H1 (cell line): ENCODE data around the gene BATF2. TPM values are rescaled to one million over a fixed set of nuclear protein-coding genes. Genes with fewer than 3 reads are reported as not detected.

Experiments used
- CTCF ChIA-PET: fragments of 300-600 bp; sonication (Branson Sonifier 250); formaldehyde crosslinking; loops from one replicate; lab custom pipeline; 2021; ENCODE audit not compliant: partially characterized antibody; lab: Charles Lee
- POLR2A ChIA-PET: fragments of 300-600 bp; sonication (Branson Sonifier 250); formaldehyde crosslinking; loops from one replicate; lab custom pipeline; 2021; ENCODE audit warnings: inconsistent platforms; ENCODE audit not compliant: partially characterized antibody; lab: Charles Lee
- DNase-seq, 2 experiments: peaks; one replicate each; pipeline versions ENCODE4 v3.0.0 to v3.0.0-alpha.2; 2010 to 2022; ENCODE audit warnings: low spot score in 2 of 2, low read depth in 1 of 2, mixed read lengths in 1 of 2
- FAIRE-seq: peaks from 2 replicates; lab custom pipeline; 2011; peaks lifted over from hg19 to GRCh38; lab: Jason Lieb, UNC
- H2AFZ ChIP-seq: 2 replicates; pipeline ENCODE4 v1.8.1; 2012; ENCODE audit warnings: low read length, inconsistent platforms
- H2AK5ac ChIP-seq: 2 replicates; pipeline ENCODE4 v1.6.1; 2013; ENCODE audit warnings: low read depth, low read length
- H2BK120ac ChIP-seq: replicated peaks from 2 replicates; pipeline ENCODE3; 2013; ENCODE audit warnings: low read depth, low read length, inconsistent platforms
- H2BK12ac ChIP-seq: 2 replicates; pipeline ENCODE4 v1.6.1; 2013; ENCODE audit warnings: low read depth, low read length
- H2BK15ac ChIP-seq: 2 replicates; pipeline ENCODE4 v1.6.1; 2013; ENCODE audit warnings: low read length
- H2BK20ac ChIP-seq: 2 replicates; pipeline ENCODE4 v1.6.1; 2013; ENCODE audit warnings: low read length
- H2BK5ac ChIP-seq: 2 replicates; pipeline ENCODE4 v1.6.1; 2013; ENCODE audit warnings: low read depth, low read length
- H3K14ac ChIP-seq: 2 replicates; pipeline ENCODE4 v1.6.1; 2013; ENCODE audit warnings: inconsistent platforms; ENCODE audit not compliant: insufficient read length
- H3K18ac ChIP-seq: 2 replicates; pipeline ENCODE4 v1.6.1; 2013; ENCODE audit warnings: low read length; ENCODE audit errors: extremely low read depth
- H3K23ac ChIP-seq: 2 replicates; pipeline ENCODE4 v1.6.1; 2013; ENCODE audit warnings: inconsistent platforms; ENCODE audit not compliant: insufficient read length
- H3K23me2 ChIP-seq: 2 replicates; pipeline ENCODE4 v1.6.1; 2013; ENCODE audit warnings: low read depth, low read length
- H3K27ac ChIP-seq: 2 replicates; pipeline ENCODE4 v1.6.1; 2011; ENCODE audit warnings: low read depth, low read length, inconsistent platforms
- H3K27me3 ChIP-seq, 4 experiments: replicated peaks in 1 of 4; 1 replicate in 1 of 4; 2 replicates in 3 of 4; pipeline versions ENCODE4 v1.6.1 to v1.8.1; 2011 to 2013; ENCODE audit warnings: low read length in 3 of 4, mild to moderate bottlenecking in 3 of 4, inconsistent platforms in 2 of 4, mixed read lengths in 2 of 4, moderate library complexity in 1 of 4; ENCODE audit not compliant: control insufficient read depth in 3 of 4, insufficient read depth in 3 of 4; ENCODE audit errors: extremely low read depth in 1 of 4
- H3K36me3 ChIP-seq, 4 experiments: 2 replicates each; pipeline versions ENCODE4 v1.6.1 to v1.8.1; 2011 to 2013; ENCODE audit warnings: mild to moderate bottlenecking in 4 of 4, low read length in 3 of 4, moderate library complexity in 2 of 4, control low read depth in 1 of 4, inconsistent platforms in 1 of 4; ENCODE audit not compliant: insufficient read depth in 4 of 4, control insufficient read depth in 2 of 4
- H3K4ac ChIP-seq: replicated peaks from 2 replicates; pipeline ENCODE3; 2013; ENCODE audit warnings: low read length, low read depth, mixed read lengths, inconsistent platforms; ENCODE audit not compliant: insufficient read length
- H3K4me1 ChIP-seq, 4 experiments: replicated peaks in 1 of 4; 1 replicate in 1 of 4; 2 replicates in 3 of 4; pipeline versions ENCODE4 v1.6.1 to v1.8.1; 2011 to 2013; ENCODE audit warnings: low read length in 3 of 4, inconsistent platforms in 2 of 4, mixed read lengths in 1 of 4; ENCODE audit not compliant: insufficient read depth in 4 of 4, control insufficient read depth in 3 of 4
- H3K4me2 ChIP-seq, 2 experiments: 2 replicates each; pipeline versions ENCODE4 v1.6.1 to v1.8.1; 2011 to 2013; ENCODE audit warnings: low read depth in 2 of 2, low read length in 2 of 2, control low read depth in 1 of 2, inconsistent platforms in 1 of 2, mild to moderate bottlenecking in 1 of 2; ENCODE audit not compliant: insufficient read depth in 1 of 2
- H3K4me3 ChIP-seq, 4 experiments: fragments of 200-600, 300-600 bp in 1 of 4; sonication (generic), shearing (Covaris generic), sonication (Bioruptor Twin) in 1 of 4; 2 replicates each; pipeline versions ENCODE4 v1.5.1 to v1.8.1; 2011 to 2016; ENCODE audit warnings: low read length in 4 of 4, low read depth in 3 of 4, control low read depth in 2 of 4, inconsistent platforms in 2 of 4, mild to moderate bottlenecking in 2 of 4, mixed read lengths in 1 of 4, moderate library complexity in 1 of 4; ENCODE audit not compliant: insufficient read depth in 2 of 4; ENCODE audit errors: extremely low read depth in 1 of 4
- H3K56ac ChIP-seq: replicated peaks from 2 replicates; pipeline ENCODE3; 2013; ENCODE audit warnings: low read depth, mild to moderate bottlenecking, mixed read lengths, low read length, inconsistent platforms; ENCODE audit not compliant: insufficient read length
- H3K79me1 ChIP-seq: 2 replicates; pipeline ENCODE4 v1.6.1; 2013; ENCODE audit warnings: low read depth, low read length, control low read depth
- H3K79me2 ChIP-seq, 2 experiments: 2 replicates each; pipeline versions ENCODE4 v1.6.1 to v1.8.1; 2012 to 2013; ENCODE audit warnings: low read length in 2 of 2, mild to moderate bottlenecking in 2 of 2, inconsistent platforms in 1 of 2; ENCODE audit not compliant: insufficient read depth in 2 of 2, control insufficient read depth in 1 of 2
- H3K9ac ChIP-seq, 4 experiments: replicated peaks in 1 of 4; 1 replicate in 1 of 4; 2 replicates in 3 of 4; pipeline versions ENCODE4 v1.6.1 to v1.8.1; 2011 to 2013; ENCODE audit warnings: low read depth in 3 of 4, low read length in 3 of 4, control low read depth in 2 of 4, mild to moderate bottlenecking in 2 of 4, moderate library complexity in 2 of 4, inconsistent platforms in 1 of 4; ENCODE audit errors: extremely low read depth in 1 of 4
- H3K9me3 ChIP-seq, 2 experiments: 2 replicates each; pipeline versions ENCODE4 v1.6.1 to v1.8.1; 2012 to 2013; ENCODE audit warnings: mild to moderate bottlenecking in 2 of 2, moderate library complexity in 2 of 2, control low read depth in 1 of 2, inconsistent platforms in 1 of 2, low read depth in 1 of 2, low read length in 1 of 2, mixed read lengths in 1 of 2; ENCODE audit not compliant: insufficient read depth in 2 of 2
- H4K20me1 ChIP-seq, 2 experiments: replicated peaks in 1 of 2; 2 replicates each; pipeline versions ENCODE3 to v1.8.1; 2011 to 2013; ENCODE audit warnings: inconsistent platforms in 2 of 2, low read length in 2 of 2, mild to moderate bottlenecking in 1 of 2; ENCODE audit not compliant: insufficient read depth in 2 of 2, control insufficient read depth in 1 of 2
- H4K5ac ChIP-seq: 2 replicates; pipeline ENCODE4 v1.6.1; 2013; ENCODE audit warnings: low read length, low read depth, mixed read lengths, inconsistent platforms; ENCODE audit not compliant: insufficient read length
- H4K8ac ChIP-seq: 2 replicates; pipeline ENCODE4 v1.8.0; 2013; ENCODE audit warnings: mild to moderate bottlenecking, moderate library complexity, low read length, inconsistent platforms; ENCODE audit not compliant: insufficient read depth; ENCODE audit errors: extremely low read depth
- H4K91ac ChIP-seq: replicated peaks from 2 replicates; pipeline ENCODE3; 2013; ENCODE audit warnings: low read length, mixed read lengths, inconsistent platforms; ENCODE audit not compliant: insufficient read length
- BCL11A ChIP-seq, 2 experiments: IDR thresholded peaks; one replicate each; pipeline ENCODE4 v1.6.1; 2011; ENCODE audit warnings: low read depth in 2 of 2, low read length in 2 of 2, mild to moderate bottlenecking in 2 of 2
- CEBPB ChIP-seq: IDR thresholded peaks from 2 replicates; pipeline ENCODE4 v1.6.1; 2012; ENCODE audit warnings: low read depth, low read length
- TBP ChIP-seq: IDR thresholded peaks from 2 replicates; pipeline ENCODE4 v1.6.1; 2011; ENCODE audit warnings: low read depth, low read length, improper control_type of control experiment
- WGBS, 2 experiments: shearing (Covaris generic) in 1 of 2; methylation state at CpG; one replicate each; pipeline versions ENCODE4 v1.1.6 to v1.1.7; 2013 to 2015; ENCODE audit warnings: low lambda C conversion rate in 2 of 2, mixed read lengths in 2 of 2, inconsistent platforms in 1 of 2, low coverage in 1 of 2, missing lambda C conversion rate in 1 of 2; ENCODE audit not compliant: insufficient replicate concordance in 2 of 2, insufficient coverage in 1 of 2, insufficient read length in 1 of 2; ENCODE audit errors: extremely low coverage in 1 of 2, missing lambda C conversion rate in 1 of 2; 5-methylcytosine and 5-hydroxymethylcytosine counted together
- polyA plus RNA-seq, 7 experiments: library from polyadenylated mRNA; depleted of rRNA in 3 of 7; stranded (reverse) in 5 of 7; unstranded in 2 of 7; fragments of >200 nt in 5 of 7; fragments of 200-250 nt in 2 of 7; gene quantifications; 1 replicate in 5 of 7; 2 replicates in 1 of 7; 4 replicates in 1 of 7; pipeline versions ENCODE4 v1.2.1 to v1.2.3, GENCODE V29; 2011 to 2013; ENCODE audit warnings: missing spikeins in 2 of 7, mixed read lengths in 2 of 7
- total RNA-seq: library from RNA; stranded (reverse); fragmentation: NEBNext Ultra II Directional; extraction: Animal tissue kit (Norgen Biotek cat#: 25700); gene quantifications from 2 replicates; pipeline ENCODE4 v1.2.1, GENCODE V29; 2021

The BATF2 gene
- total and polyA plus RNA-seq, 2 of the 8 experiments (the other 6 are each of a cell fraction or from before 2014, with no cell fraction given): 1.4 to 3.1 TPM

DNA sequence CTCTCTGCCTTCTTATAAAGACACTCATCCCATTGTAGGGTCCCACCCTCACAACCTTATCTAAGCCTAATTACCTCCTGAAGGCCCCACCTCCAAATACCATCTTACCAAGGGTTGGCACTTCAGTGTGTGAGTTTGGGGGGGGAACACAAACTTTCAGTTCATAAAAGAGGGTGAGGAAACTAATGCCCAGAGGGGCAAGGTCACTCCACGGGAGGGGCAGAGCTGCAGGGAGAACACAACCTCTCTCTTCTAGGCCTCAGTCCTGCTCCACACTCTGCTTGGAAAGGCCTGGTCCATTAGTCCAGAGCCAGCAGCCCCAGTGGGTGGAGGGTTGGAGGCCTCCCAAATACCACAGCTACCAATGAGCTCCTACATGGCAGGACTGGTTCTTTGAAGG lies 2.7 kb upstream of the BATF2 start:
- Histone ChIP-seq H2BK120ac (no peak overlapping the region), H2BK20ac (no peak overlapping the region), H4K91ac (no peak overlapping the region), H2BK12ac (no peak overlapping the region), H3K4me1 (peaks cover 0 to 9% (median 1%) of the 10 kb centered on the region in 4 experiments; a peak in 2 of 7 replicates), H2AFZ (no peak overlapping the region), H4K5ac (no peak overlapping the region), H3K23ac (no peak overlapping the region), H3K56ac (no peak overlapping the region), H3K36me3 (no peaks in the 10 kb centered on the region), H3K4me2 (no peak overlapping the region), H3K27ac (no peak overlapping the region), H3K23me2 (no peaks in the 10 kb centered on the region), H3K79me2 (no peaks in the 10 kb centered on the region), H3K4me3 (no peak overlapping the region), H4K20me1 (no peaks in the 10 kb centered on the region), H2BK5ac (no peak overlapping the region), H3K27me3 (no peaks in the 10 kb centered on the region), H3K14ac (no peak overlapping the region), H4K8ac (no peak overlapping the region), H3K79me1 (no peaks in the 10 kb centered on the region), H3K18ac (no peak overlapping the region), H2AK5ac (no peak overlapping the region), H2BK15ac (no peak overlapping the region), H3K9ac (no peak overlapping the region), H3K9me3 (no peaks in the 10 kb centered on the region), H3K4ac (peak overlapping the region; percentile 21)
- no peak for DNase-seq
- ChIA-PET POLR2A (interaction anchor here (1.3 kb wide), 1 partner anchor 221 kb away, joined by 5 read pairs; the partner anchor contains the start of gene SF1), CTCF (interaction anchor here (1.4 kb wide), 1 partner anchor 104 kb away, joined by 5 read pairs; no protein-coding TSS in a partner anchor)
- WGBS, 2 experiments: 67% methylated on average over 1 of the region's 1 CpG; no CpG with 5 or more reads in 1 of the 2 experiments
- no peak for FAIRE-seq
- TF ChIP-seq CEBPB (no peak), BCL11A (IDR thresholded peaks at IDR 0.05; ENCODE audit: low read depth in 2 of 2, low read length in 2 of 2) (no peak), TBP (no peak)
